Erythroblast (primary cell): ENCODE data around the gene FN1.

ENCODE experiments used
- GATA1 ChIP-seq: IDR thresholded peaks from 2 replicates; pipeline ENCODE4 v1.6.1; 2011; ENCODE audit warnings: low read depth, mild to moderate bottlenecking, control low read depth, low read length, moderate library complexity
- POLR2A ChIP-seq: IDR thresholded peaks from 2 replicates; pipeline ENCODE4 v1.6.1; 2011; ENCODE audit warnings: mild to moderate bottlenecking, low read length

GRCh38 chr2:215324811-215325210 lies 111.1 kb downstream of the FN1 start:
- TF ChIP-seq POLR2A (no peak), GATA1 (no peak)
